GM23338 (cell line): Measurements from ENCODE around the gene ATG7.

Source experiments
- CREB1 ChIP-seq: fragments of 250-450 bp; sonication (Bioruptor Pico); IDR thresholded peaks from 2 replicates; pipeline ENCODE4 v1.5.0; 2020; ENCODE audit warnings: low read depth, mild to moderate bottlenecking, moderate library complexity
- EZH2 ChIP-seq: fragments of 200-600 bp; sonication (generic); IDR thresholded peaks from one replicate; pipeline ENCODE4 v1.8.0; 2017; ENCODE audit warnings: antibody characterized with exemption, mild to moderate bottlenecking, low read depth; ENCODE audit not compliant: unreplicated experiment
- EZH2phosphoT487 ChIP-seq: fragments of 200-600 bp; sonication (generic); IDR thresholded peaks from one replicate; pipeline ENCODE4 v1.8.1; 2018; ENCODE audit warnings: antibody characterized with exemption; ENCODE audit not compliant: unreplicated experiment
- JUNB ChIP-seq: IDR thresholded peaks from one replicate; pipeline ENCODE4 v1.6.1; 2016; ENCODE audit warnings: antibody characterized with exemption; ENCODE audit not compliant: unreplicated experiment
- NANOG ChIP-seq: IDR thresholded peaks from 2 replicates; pipeline ENCODE4 v1.6.1; 2016; ENCODE audit warnings: antibody characterized with exemption, borderline replicate concordance
- POLR2AphosphoS5 ChIP-seq: IDR thresholded peaks from 2 replicates; pipeline ENCODE4 v1.6.1; 2016; ENCODE audit warnings: antibody characterized with exemption, low read depth
- STAT1 ChIP-seq: IDR thresholded peaks from one replicate; pipeline ENCODE4 v1.6.1; 2016; ENCODE audit warnings: antibody characterized with exemption; ENCODE audit not compliant: unreplicated experiment
- ZNF114 ChIP-seq: fragments of 250-450 bp; sonication (Bioruptor Pico); IDR thresholded peaks from 2 replicates; pipeline ENCODE4 v1.5.0; 2020; ENCODE audit warnings: mild to moderate bottlenecking, moderate library complexity
- ZNF331 ChIP-seq: fragments of 250-450 bp; sonication (Bioruptor Pico); IDR thresholded peaks from 2 replicates; pipeline ENCODE4 v1.5.0; 2020; ENCODE audit warnings: low read depth, mild to moderate bottlenecking, moderate library complexity
- ZNF462 ChIP-seq: fragments of 250-450 bp; sonication (Bioruptor Pico); IDR thresholded peaks from 2 replicates; pipeline ENCODE4 v1.5.0; 2020; ENCODE audit warnings: mild to moderate bottlenecking, moderate library complexity
- TF ChIP-seq, protein P1 (sequence below), 2 experiments: fragments of 200-600 bp in 1 of 2; sonication (generic) in 1 of 2; conservative IDR thresholded peaks; 2 replicates each; pipeline versions ENCODE4 v1.5.1 to v1.6.1; 2016 to 2017; ENCODE audit warnings: antibody characterized with exemption in 2 of 2, low read depth in 2 of 2, mild to moderate bottlenecking in 2 of 2, moderate library complexity in 1 of 2
- TF ChIP-seq, protein P2 (sequence below): IDR thresholded peaks from one replicate; pipeline ENCODE4 v1.6.1; 2018; ENCODE audit warnings: antibody characterized with exemption; ENCODE audit not compliant: unreplicated experiment
- TF ChIP-seq, protein P3 (sequence below): IDR thresholded peaks from 2 replicates; pipeline ENCODE4 v1.6.1; 2016; ENCODE audit warnings: antibody characterized with exemption

GRCh38 chr3:11290743-11291680 is 18.8 kb downstream of the ATG7 start:
- TF ChIP-seq, protein P1, sequence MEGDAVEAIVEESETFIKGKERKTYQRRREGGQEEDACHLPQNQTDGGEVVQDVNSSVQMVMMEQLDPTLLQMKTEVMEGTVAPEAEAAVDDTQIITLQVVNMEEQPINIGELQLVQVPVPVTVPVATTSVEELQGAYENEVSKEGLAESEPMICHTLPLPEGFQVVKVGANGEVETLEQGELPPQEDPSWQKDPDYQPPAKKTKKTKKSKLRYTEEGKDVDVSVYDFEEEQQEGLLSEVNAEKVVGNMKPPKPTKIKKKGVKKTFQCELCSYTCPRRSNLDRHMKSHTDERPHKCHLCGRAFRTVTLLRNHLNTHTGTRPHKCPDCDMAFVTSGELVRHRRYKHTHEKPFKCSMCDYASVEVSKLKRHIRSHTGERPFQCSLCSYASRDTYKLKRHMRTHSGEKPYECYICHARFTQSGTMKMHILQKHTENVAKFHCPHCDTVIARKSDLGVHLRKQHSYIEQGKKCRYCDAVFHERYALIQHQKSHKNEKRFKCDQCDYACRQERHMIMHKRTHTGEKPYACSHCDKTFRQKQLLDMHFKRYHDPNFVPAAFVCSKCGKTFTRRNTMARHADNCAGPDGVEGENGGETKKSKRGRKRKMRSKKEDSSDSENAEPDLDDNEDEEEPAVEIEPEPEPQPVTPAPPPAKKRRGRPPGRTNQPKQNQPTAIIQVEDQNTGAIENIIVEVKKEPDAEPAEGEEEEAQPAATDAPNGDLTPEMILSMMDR (conservative IDR thresholded peaks at IDR 0.05; ENCODE audit: low read depth in 2 of 2): no peak
- TF ChIP-seq JUNB (no peak), CREB1 (no peak), POLR2AphosphoS5 (no peak), EZH2 (no peak), STAT1 (no peak), EZH2phosphoT487 (no peak), NANOG (no peak), ZNF331 (no peak), ZNF114 (CRISPR knock-in tag) (no peak), ZNF462 (no peak)
- TF ChIP-seq, protein P2, sequence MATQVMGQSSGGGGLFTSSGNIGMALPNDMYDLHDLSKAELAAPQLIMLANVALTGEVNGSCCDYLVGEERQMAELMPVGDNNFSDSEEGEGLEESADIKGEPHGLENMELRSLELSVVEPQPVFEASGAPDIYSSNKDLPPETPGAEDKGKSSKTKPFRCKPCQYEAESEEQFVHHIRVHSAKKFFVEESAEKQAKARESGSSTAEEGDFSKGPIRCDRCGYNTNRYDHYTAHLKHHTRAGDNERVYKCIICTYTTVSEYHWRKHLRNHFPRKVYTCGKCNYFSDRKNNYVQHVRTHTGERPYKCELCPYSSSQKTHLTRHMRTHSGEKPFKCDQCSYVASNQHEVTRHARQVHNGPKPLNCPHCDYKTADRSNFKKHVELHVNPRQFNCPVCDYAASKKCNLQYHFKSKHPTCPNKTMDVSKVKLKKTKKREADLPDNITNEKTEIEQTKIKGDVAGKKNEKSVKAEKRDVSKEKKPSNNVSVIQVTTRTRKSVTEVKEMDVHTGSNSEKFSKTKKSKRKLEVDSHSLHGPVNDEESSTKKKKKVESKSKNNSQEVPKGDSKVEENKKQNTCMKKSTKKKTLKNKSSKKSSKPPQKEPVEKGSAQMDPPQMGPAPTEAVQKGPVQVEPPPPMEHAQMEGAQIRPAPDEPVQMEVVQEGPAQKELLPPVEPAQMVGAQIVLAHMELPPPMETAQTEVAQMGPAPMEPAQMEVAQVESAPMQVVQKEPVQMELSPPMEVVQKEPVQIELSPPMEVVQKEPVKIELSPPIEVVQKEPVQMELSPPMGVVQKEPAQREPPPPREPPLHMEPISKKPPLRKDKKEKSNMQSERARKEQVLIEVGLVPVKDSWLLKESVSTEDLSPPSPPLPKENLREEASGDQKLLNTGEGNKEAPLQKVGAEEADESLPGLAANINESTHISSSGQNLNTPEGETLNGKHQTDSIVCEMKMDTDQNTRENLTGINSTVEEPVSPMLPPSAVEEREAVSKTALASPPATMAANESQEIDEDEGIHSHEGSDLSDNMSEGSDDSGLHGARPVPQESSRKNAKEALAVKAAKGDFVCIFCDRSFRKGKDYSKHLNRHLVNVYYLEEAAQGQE: no peak
- TF ChIP-seq, protein P3, sequence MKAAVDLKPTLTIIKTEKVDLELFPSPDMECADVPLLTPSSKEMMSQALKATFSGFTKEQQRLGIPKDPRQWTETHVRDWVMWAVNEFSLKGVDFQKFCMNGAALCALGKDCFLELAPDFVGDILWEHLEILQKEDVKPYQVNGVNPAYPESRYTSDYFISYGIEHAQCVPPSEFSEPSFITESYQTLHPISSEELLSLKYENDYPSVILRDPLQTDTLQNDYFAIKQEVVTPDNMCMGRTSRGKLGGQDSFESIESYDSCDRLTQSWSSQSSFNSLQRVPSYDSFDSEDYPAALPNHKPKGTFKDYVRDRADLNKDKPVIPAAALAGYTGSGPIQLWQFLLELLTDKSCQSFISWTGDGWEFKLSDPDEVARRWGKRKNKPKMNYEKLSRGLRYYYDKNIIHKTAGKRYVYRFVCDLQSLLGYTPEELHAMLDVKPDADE: no peak
